BLaER1 (cell line): ENCODE data around the gene IFI44.
A peak's percentile ranks its signal among the peaks of the same experiment; 100 is the strongest.

Experiments used
- H3K27ac ChIP-seq: shearing (Covaris generic); formaldehyde crosslinking; 2 replicates; pipeline ENCODE4 v1.8.1; 2022
- H3K27me3 ChIP-seq: shearing (Covaris generic); formaldehyde crosslinking; 2 replicates; pipeline ENCODE4 v1.8.1; 2022
- H3K36me3 ChIP-seq: shearing (Covaris generic); formaldehyde crosslinking; 2 replicates; pipeline ENCODE4 v1.8.1; 2022
- H3K4me1 ChIP-seq: shearing (Covaris generic); formaldehyde crosslinking; 2 replicates; pipeline ENCODE4 v1.8.1; 2022
- H3K4me2 ChIP-seq: shearing (Covaris generic); formaldehyde crosslinking; 2 replicates; pipeline ENCODE4 v1.8.1; 2022
- H3K4me3 ChIP-seq: shearing (Covaris generic); formaldehyde crosslinking; 2 replicates; pipeline ENCODE4 v1.8.1; 2022
- H3K9ac ChIP-seq: shearing (Covaris generic); formaldehyde crosslinking; 2 replicates; pipeline ENCODE4 v1.8.1; 2022
- H3K9me3 ChIP-seq: shearing (Covaris generic); formaldehyde crosslinking; 2 replicates; pipeline ENCODE4 v1.8.1; 2022
- H4K20me1 ChIP-seq: shearing (Covaris generic); formaldehyde crosslinking; 2 replicates; pipeline ENCODE4 v1.8.1; 2022
- Cebpa-rat ChIP-seq: shearing (Covaris generic); IDR thresholded peaks from 2 replicates; pipeline ENCODE4 v1.8.1; 2022

The IFI44 gene, protein sequence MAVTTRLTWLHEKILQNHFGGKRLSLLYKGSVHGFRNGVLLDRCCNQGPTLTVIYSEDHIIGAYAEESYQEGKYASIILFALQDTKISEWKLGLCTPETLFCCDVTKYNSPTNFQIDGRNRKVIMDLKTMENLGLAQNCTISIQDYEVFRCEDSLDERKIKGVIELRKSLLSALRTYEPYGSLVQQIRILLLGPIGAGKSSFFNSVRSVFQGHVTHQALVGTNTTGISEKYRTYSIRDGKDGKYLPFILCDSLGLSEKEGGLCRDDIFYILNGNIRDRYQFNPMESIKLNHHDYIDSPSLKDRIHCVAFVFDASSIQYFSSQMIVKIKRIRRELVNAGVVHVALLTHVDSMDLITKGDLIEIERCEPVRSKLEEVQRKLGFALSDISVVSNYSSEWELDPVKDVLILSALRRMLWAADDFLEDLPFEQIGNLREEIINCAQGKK

DNA sequence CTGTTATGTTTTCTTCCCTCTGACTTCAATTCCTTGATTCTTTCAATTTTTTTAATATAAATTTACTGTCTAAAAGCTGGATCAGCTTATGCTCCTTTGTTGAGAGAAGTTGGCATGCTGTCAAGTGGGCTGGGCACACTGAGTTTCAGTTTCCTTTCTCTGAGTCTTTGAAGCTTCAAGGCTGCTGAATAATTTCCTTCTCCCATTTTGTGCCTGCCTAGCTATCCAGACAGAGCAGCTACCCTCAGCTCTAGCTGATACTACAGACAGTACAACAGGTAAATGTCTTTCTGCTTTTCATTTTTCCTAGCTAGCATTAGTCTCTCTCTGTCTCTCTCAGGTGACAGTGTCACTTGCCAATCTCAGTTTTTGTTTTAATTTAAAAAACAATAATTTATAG is at the start of gene IFI44:
IFI44 (plus strand) TSS at position 204 of the 400 bp plus-strand sequence. CDS start 365 bp downstream, outside the sequence.
- no peak within 1 kb of the TSS for H3K27ac ChIP-seq
- no peak within 1 kb of the TSS for H3K4me3 ChIP-seq

DNA sequence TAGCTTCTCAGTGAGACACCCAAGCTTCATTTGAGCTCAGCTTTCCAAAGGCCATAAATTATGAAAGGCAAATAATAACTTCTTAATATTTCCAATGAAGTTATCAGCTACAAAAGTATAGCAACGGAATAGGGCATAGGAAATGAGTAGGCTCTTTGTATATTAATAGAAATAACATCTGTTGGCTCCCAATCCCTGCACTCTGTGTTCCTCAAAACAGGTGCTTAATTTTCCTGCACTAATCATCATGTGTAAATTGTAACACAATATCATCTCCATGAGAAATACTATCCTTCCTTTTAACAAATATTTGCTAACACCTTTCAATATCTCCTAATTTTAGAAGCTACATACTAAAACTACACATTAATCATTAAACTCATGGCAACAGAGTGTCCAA is 48.6 kb upstream of the IFI44 start:
- Histone ChIP-seq H3K4me3 (no peak overlapping the region), H3K27me3 (no peaks in the 10 kb centered on the region), H3K9me3 (no peaks in the 10 kb centered on the region), H3K36me3 (no peaks in the 10 kb centered on the region), H3K4me2 (no peak overlapping the region), H4K20me1 (no peaks in the 10 kb centered on the region), H3K27ac (no peak overlapping the region), H3K9ac (no peak overlapping the region), H3K4me1 (no peaks in the 10 kb centered on the region)
- no peak for TF ChIP-seq Cebpa-rat

More for the DNA sequence above, at the start of gene IFI44:
- Histone ChIP-seq H3K4me2 (peak within 1 kb of the TSS; percentile 28), H4K20me1 (no peaks in the 10 kb centered on the region), H3K27me3 (no peaks in the 10 kb centered on the region), H3K4me1 (peaks cover 18% of the 10 kb centered on the region), H3K36me3 (0 out of 2 replicates have a peak, but pooled peaks cover 4% of the 10 kb centered on the region), H3K9ac (no peak within 1 kb of the TSS), H3K9me3 (peaks cover 18% of the 10 kb centered on the region)
- no peak for TF ChIP-seq Cebpa-rat

- Histone ChIP-seq H3K27ac (no peak overlapping the region), H3K9me3 (no peaks in the 10 kb centered on the region), H3K4me2 (no peak overlapping the region), H3K36me3 (no peaks in the 10 kb centered on the region), H3K4me3 (no peak overlapping the region), H3K4me1 (no peaks in the 10 kb centered on the region), H3K9ac (no peak overlapping the region), H3K27me3 (no peaks in the 10 kb centered on the region), H4K20me1 (no peaks in the 10 kb centered on the region)
- no peak for TF ChIP-seq Cebpa-rat
Measured at GRCh38 chr1:78603206-78603605, 46.4 kb upstream of the IFI44 start.

GRCh38 chr1:78604643-78605042 is 45.0 kb upstream of the IFI44 start:
- H3K9me3 ChIP-seq = no peaks in the 10 kb centered on the region
- no peak for TF ChIP-seq Cebpa-rat
- no peak overlapping the region for H3K27ac ChIP-seq
- no peak overlapping the region for H3K4me3 ChIP-seq
- no peaks in the 10 kb centered on the region for H4K20me1 ChIP-seq
- no peaks in the 10 kb centered on the region for H3K36me3 ChIP-seq
- no peaks in the 10 kb centered on the region for H3K27me3 ChIP-seq
- no peaks in the 10 kb centered on the region for H3K4me1 ChIP-seq
- H3K4me2 ChIP-seq = no peak overlapping the region
- H3K9ac ChIP-seq = no peak overlapping the region

DNA sequence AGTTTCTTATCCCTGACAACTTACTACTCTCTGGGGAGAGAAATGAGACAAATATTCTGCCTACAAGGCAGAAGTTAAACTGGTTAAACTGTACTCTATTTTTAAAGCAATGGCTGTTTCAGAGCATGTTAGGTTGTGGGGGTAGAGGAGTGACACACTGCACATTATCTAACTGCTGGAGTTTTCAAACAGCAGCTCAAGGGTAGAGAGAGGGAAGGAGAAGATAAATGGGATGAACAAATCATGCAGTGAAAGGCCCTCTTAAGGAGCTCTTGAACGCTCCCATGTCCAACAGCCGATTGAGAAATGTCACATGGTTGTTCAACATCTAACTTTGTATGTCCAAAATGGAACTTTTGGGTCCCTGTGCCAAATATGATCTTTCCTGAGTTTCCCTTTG is 43.4 kb upstream of the IFI44 start:
- Histone ChIP-seq H3K4me2 (no peak overlapping the region), H3K4me3 (no peak overlapping the region), H3K4me1 (no peaks in the 10 kb centered on the region), H4K20me1 (no peaks in the 10 kb centered on the region), H3K9me3 (no peaks in the 10 kb centered on the region), H3K36me3 (no peaks in the 10 kb centered on the region), H3K27me3 (no peaks in the 10 kb centered on the region), H3K27ac (no peak overlapping the region), H3K9ac (no peak overlapping the region)
- TF ChIP-seq Cebpa-rat = no peak

DNA sequence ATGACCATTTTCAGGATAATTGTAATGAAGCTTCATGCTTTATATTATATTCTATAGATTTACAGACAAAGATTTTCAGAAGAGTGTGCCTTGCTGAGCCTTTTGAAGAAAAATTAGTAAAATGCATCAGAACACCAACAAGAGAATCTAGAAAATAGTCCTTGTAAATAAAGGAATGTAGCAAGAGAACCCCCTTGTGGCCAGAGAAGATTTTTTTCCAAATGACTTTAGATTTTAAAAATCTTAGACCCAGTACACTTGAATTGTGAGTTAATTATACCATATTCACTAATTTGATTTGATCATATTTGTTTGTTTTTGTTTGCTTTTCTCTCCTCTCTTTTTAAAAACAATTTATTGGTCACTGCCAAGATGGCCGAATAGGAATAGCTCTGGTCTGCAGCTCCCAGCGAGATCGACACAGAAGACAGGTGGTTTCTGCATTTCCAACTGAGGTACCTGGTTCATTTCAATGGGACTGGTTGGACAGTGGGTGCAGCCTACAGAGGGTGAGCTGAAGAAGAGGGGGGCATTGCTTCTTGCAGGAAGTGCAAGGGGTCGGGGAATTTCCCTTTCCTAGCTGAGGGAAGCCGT is 42.2 kb upstream of the IFI44 start:
- Histone ChIP-seq H3K27ac (no peak overlapping the region), H3K4me2 (no peak overlapping the region), H4K20me1 (no peaks in the 10 kb centered on the region), H3K4me1 (no peaks in the 10 kb centered on the region), H3K9ac (no peak overlapping the region), H3K9me3 (no peaks in the 10 kb centered on the region), H3K27me3 (no peaks in the 10 kb centered on the region), H3K4me3 (no peak overlapping the region), H3K36me3 (no peaks in the 10 kb centered on the region)
- TF ChIP-seq Cebpa-rat = no peak

DNA sequence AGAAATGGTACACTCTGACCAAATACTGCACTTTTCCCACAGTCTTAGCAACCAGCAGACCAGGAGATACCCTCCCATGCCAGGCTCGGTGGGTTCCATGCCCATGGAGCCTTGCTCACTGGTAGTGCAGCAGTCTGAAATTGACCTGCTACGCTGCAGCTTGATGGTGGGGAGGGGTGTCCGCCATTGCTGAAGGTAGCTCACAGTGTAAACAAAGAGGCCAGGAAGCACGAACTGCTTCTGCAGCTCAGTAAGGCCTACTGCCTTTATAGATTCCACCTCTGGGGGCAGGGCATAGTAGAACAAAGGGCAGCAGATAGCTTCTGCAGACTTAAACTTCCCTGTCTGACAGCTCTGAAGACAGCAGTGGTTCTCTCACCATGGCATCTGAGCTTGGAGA is 41.7 kb upstream of the IFI44 start:
- Histone ChIP-seq H4K20me1 (no peaks in the 10 kb centered on the region), H3K36me3 (no peaks in the 10 kb centered on the region), H3K9me3 (no peaks in the 10 kb centered on the region), H3K4me3 (no peak overlapping the region), H3K4me2 (no peak overlapping the region), H3K9ac (no peak overlapping the region), H3K4me1 (no peaks in the 10 kb centered on the region), H3K27me3 (no peaks in the 10 kb centered on the region), H3K27ac (no peak overlapping the region)
- TF ChIP-seq Cebpa-rat = no peak

DNA sequence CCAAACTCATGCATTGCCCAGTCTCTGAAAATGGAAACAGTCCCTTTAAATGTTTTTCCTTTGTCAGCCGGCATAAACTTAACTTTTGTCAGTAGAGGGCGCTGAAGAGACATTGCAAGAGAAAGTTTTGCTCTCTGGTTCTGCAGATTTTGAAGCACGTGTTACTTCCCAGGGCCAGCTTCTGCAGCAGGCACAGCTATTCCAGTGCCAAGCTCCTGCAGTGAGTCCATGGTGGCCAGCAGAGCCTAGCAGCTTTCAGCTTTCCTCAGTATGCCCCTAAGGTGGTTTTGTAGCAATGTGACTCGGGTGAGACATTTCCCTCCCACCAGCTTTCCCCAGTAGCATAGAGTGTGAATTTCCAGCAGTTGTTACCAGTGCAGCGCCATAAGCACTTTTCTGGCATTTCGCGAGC is 32.0 kb upstream of the IFI44 start:
- Histone ChIP-seq H3K4me1 (peaks cover 16% of the 10 kb centered on the region), H3K4me3 (no peak overlapping the region), H3K27ac (no peak overlapping the region), H3K27me3 (no peaks in the 10 kb centered on the region), H4K20me1 (no peaks in the 10 kb centered on the region), H3K9me3 (no peaks in the 10 kb centered on the region), H3K9ac (no peak overlapping the region), H3K4me2 (no peak overlapping the region), H3K36me3 (no peaks in the 10 kb centered on the region)
- no peak for TF ChIP-seq Cebpa-rat

GRCh38 chr1:78619032-78619431 is 30.6 kb upstream of the IFI44 start:
- Histone ChIP-seq H3K27me3 (no peaks in the 10 kb centered on the region), H3K4me3 (no peak overlapping the region), H3K4me2 (no peak overlapping the region), H3K9ac (no peak overlapping the region), H3K36me3 (no peaks in the 10 kb centered on the region), H3K27ac (no peak overlapping the region), H4K20me1 (no peaks in the 10 kb centered on the region), H3K4me1 (peaks cover 16% of the 10 kb centered on the region), H3K9me3 (no peaks in the 10 kb centered on the region)
- no peak for TF ChIP-seq Cebpa-rat

- Histone ChIP-seq H3K9me3 (no peaks in the 10 kb centered on the region), H3K27ac (no peak overlapping the region), H4K20me1 (no peaks in the 10 kb centered on the region), H3K9ac (no peak overlapping the region), H3K4me1 (peaks cover 16% of the 10 kb centered on the region), H3K36me3 (no peaks in the 10 kb centered on the region), H3K4me3 (no peak overlapping the region), H3K4me2 (no peak overlapping the region), H3K27me3 (no peaks in the 10 kb centered on the region)
- TF ChIP-seq Cebpa-rat = no peak
Measured at GRCh38 chr1:78619446-78619802, 30.2 kb upstream of the IFI44 start.
